HUES64 (cell line): ENCODE results near the gene HSPBP1.

Experiments
- H3K27ac ChIP-seq: 2 replicates; pipeline ENCODE4 v1.7.0; 2013; ENCODE audit warnings: low read depth, low read length, inconsistent platforms
- H3K27me3 ChIP-seq: 2 replicates; pipeline ENCODE4 v1.6.1; 2013; ENCODE audit warnings: mild to moderate bottlenecking, low read length; ENCODE audit not compliant: insufficient read depth
- H3K36me3 ChIP-seq: 2 replicates; pipeline ENCODE4 v1.6.1; 2013; ENCODE audit warnings: mild to moderate bottlenecking, low read length; ENCODE audit not compliant: insufficient read depth
- H3K4me1 ChIP-seq: 2 replicates; pipeline ENCODE4 v1.6.1; 2013; ENCODE audit warnings: mild to moderate bottlenecking, low read length, moderate library complexity; ENCODE audit not compliant: insufficient read depth
- H3K4me3 ChIP-seq: 2 replicates; pipeline ENCODE4 v1.5.1; 2013; ENCODE audit warnings: mild to moderate bottlenecking, low read length, moderate library complexity
- H3K9ac ChIP-seq: 2 replicates; pipeline ENCODE4 v1.6.1; 2013; ENCODE audit warnings: mild to moderate bottlenecking, low read depth, low read length
- H3K9me3 ChIP-seq: 2 replicates; pipeline ENCODE4 v1.6.1; 2013; ENCODE audit warnings: low read depth, low read length; ENCODE audit not compliant: insufficient read depth
- WGBS: fragments of 150-250, 120-280 bp; methylation state at CpG from one replicate; pipeline ENCODE4 v1.1.7; 2013; ENCODE audit warnings: missing lambda C conversion rate; 5-methylcytosine and 5-hydroxymethylcytosine counted together

HSPBP1 gene

DNA sequence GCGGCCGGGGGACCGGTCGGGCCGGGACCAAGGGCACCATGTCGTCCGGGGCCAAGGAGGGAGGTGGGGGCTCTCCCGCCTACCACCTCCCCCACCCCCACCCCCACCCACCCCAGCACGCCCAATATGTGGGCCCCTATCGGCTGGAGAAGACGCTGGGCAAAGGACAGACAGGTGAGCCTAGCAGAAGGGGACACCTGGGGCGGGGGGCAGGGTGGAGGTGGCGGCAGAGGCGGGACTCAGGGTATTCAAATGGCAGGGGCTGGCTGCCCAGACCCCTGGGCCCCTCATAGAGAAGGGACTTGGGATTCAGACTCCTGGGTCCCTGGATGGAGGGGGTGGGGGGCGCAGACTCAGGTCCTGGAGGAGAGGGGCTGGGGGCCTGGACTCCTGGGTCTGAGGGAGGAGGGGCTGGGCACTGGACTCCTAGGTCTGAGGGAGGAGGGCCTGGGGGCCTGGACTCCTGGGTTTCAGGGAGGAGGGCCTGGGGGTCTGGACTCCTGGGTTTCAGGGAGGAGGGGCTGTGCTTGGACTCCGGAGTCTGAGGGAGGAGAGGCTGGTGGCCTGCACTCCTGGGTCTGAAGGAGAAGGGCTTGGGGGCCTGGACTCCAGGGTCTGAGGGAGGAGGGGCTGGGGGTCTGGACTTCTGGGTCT lies 4.6 kb upstream of the HSPBP1 start:
- Histone ChIP-seq H3K36me3 (peaks cover 18% of the 10 kb centered on the region), H3K27ac (peak overlapping the region; percentile 67; the same call in 1 of the 2 replicates), H3K9me3 (no peaks in the 10 kb centered on the region), H3K4me3 (peak overlapping the region; percentile 50), H3K9ac (0 out of 2 replicates have a peak overlapping the region, but pooled peaks have one; percentile 44), H3K27me3 (no peaks in the 10 kb centered on the region), H3K4me1 (no peaks in the 10 kb centered on the region)
- WGBS = 9% methylated on average over 11 of the region's 16 CpGs

DNA sequence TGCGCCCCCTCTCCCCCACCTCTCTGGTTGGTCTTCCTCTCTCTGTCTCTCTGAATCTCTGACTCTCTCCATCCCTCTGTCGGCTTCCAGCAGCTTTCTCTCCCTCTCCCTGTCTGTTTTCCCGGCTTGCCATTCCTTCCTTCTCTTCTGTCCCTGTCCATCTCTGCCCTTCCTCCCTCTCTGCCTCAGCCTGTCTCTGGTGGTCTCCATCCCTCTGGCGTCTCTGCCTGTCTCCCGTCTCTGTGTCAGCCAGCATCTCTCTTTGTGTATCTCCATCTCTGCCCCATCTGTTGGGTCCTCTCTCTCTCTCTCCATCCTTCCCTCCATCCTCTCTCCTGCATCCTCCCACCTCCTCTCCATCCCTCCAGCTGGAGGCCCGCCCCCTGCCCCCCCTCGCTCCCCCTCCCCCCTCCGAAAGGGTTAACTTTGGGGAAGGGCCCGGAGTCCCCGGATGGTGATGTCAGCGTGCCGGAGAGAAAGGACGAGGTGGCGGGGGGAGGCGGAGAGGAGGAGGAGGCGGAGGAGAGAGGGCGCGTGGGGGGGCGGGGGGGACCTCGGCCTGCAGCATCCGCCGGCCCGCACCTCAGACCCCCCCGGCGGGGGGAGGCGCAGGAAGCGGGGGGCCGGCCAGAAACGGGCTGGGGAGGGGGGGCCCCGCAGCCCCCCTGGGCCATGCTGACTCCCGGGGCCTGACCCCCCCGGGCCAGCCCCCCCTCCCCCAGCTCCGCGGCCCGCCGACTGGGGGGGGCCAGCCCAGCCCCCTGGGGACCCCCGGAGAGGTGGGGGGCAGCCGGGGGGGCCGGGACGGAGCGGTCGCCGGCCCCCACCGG lies 3.9 kb upstream of the HSPBP1 start, which contains the start of gene BRSK1:
Gene BRSK1, plus strand, starts transcription at position 450 of the 830 bp plus-strand sequence. CDS start 446 bp downstream, outside the sequence.
- Histone ChIP-seq H3K4me3 (peak within 1 kb of the TSS; percentile 50), H3K36me3 (peaks cover 11% of the 10 kb centered on the region), H3K27ac (peak within 1 kb of the TSS; percentile 67; the same call in 1 of the 2 replicates), H3K27me3 (no peaks in the 10 kb centered on the region), H3K9ac (0 out of 2 replicates have a peak within 1 kb of the TSS, but pooled peaks have one; percentile 44), H3K4me1 (peaks cover 3% of the 10 kb centered on the region; the same call in 1 of the 2 replicates), H3K9me3 (no peaks in the 10 kb centered on the region)
- WGBS = 11% methylated on average over 22 of the region's 44 CpGs

DNA sequence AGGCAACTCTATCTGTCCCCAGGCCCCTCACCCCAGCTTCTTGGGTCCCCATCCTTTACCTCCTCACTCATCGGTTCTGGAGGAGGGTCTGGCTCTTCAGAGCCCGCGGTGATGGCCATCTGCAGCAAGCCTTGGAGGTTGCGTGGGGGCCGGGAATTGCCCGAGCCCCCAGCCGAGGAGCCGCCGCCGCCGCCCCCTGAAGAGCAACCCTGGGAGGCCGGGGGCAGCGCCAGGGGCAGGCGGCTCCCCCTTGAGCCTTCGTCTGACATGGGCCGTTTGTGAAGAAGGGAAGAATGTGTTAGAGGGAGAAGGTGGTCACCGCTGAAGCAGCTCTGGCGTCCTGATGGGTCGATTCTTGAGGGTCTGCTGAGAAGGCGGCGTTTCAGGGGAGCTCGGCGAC lies 570 bp downstream of the HSPBP1 start:
- H3K9me3 ChIP-seq = no peaks in the 10 kb centered on the region
- H3K4me1 ChIP-seq = peaks cover 3% of the 10 kb centered on the region; the same call in 1 of the 2 replicates
- H3K9ac ChIP-seq = peak overlapping the region; percentile 88
- 3% methylated on average over 23 of the region's 23 CpGs for WGBS
- peaks cover 15% of the 10 kb centered on the region for H3K36me3 ChIP-seq
- no peaks in the 10 kb centered on the region for H3K27me3 ChIP-seq
- peak overlapping the region; percentile 87 for H3K27ac ChIP-seq
- H3K4me3 ChIP-seq = peak overlapping the region; percentile 97

DNA sequence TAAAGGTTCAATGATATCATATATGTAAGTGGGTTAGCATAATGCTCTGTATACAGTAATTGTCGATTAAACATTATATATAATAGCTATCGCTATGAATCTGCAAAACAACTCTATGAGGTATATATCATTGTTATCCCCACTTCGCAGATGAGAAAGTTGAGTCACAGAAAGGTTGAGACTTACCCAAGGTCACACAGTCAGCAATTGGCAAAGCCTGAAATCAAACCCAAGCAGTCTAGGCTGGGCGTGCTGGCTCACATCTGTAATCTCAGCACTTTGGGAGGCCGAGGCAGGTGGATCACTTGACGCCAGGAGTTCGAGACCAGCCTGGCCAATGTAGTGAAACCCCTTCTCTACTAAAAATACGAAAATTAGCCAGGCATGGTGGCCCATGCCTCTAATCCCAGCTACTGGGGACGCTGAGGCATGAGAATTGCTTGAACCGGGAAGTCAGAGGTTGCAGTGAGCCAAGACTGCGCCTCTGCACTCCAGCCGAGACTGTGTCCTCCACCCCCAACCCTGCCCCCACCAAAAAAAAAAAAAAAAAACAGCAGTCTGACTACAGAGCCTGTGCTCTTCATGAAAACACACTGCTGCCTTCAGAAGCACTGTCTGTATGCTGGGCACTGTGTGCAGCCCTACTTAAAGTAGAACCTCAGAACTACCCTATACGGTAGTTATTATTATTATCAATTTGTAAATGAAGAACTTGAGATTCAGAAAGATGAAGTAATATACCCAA lies 1.3 kb downstream of the HSPBP1 start:
- peak overlapping the region; percentile 97 for H3K4me3 ChIP-seq
- 0 out of 2 replicates have a peak overlapping the region, but pooled peaks have one; percentile 88 for H3K9ac ChIP-seq
- peaks cover 3% of the 10 kb centered on the region; the same call in 1 of the 2 replicates for H3K4me1 ChIP-seq

DNA sequence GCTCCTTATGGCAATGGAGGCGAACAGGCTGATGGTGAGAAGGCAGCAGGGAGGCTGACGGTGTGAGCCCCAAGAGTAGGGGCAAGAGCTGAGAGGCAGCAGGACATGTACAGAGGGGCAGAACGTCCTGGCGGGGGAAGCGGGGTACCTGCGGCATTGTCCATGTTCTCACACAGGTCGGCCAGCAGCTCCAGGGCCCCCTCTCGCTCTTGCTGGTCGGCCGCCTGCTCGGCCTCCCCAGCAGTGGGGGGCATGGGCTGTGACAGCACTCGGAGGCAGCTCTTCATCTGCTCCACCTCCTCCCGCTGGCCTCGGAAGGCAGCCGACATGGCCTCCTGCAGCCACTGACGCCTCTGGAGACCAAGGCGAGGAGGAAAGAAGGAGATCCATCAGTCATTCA lies 2.4 kb downstream of the HSPBP1 start:
- 92% methylated on average over 17 of the region's 17 CpGs for WGBS
- no peak overlapping the region for H3K9ac ChIP-seq
- H3K4me3 ChIP-seq = no peak overlapping the region
- H3K27ac ChIP-seq = no peak overlapping the region
- H3K9me3 ChIP-seq = no peaks in the 10 kb centered on the region
- peaks cover 3% of the 10 kb centered on the region; the same call in 1 of the 2 replicates for H3K4me1 ChIP-seq
- peaks cover 23% of the 10 kb centered on the region for H3K36me3 ChIP-seq
- H3K27me3 ChIP-seq = no peaks in the 10 kb centered on the region

More for the DNA sequence above, 1.3 kb downstream of the HSPBP1 start:
- WGBS = 94% methylated on average over 11 of the region's 13 CpGs
- Histone ChIP-seq H3K36me3 (peaks cover 19% of the 10 kb centered on the region), H3K9me3 (no peaks in the 10 kb centered on the region), H3K27me3 (no peaks in the 10 kb centered on the region), H3K27ac (no peak overlapping the region)

DNA sequence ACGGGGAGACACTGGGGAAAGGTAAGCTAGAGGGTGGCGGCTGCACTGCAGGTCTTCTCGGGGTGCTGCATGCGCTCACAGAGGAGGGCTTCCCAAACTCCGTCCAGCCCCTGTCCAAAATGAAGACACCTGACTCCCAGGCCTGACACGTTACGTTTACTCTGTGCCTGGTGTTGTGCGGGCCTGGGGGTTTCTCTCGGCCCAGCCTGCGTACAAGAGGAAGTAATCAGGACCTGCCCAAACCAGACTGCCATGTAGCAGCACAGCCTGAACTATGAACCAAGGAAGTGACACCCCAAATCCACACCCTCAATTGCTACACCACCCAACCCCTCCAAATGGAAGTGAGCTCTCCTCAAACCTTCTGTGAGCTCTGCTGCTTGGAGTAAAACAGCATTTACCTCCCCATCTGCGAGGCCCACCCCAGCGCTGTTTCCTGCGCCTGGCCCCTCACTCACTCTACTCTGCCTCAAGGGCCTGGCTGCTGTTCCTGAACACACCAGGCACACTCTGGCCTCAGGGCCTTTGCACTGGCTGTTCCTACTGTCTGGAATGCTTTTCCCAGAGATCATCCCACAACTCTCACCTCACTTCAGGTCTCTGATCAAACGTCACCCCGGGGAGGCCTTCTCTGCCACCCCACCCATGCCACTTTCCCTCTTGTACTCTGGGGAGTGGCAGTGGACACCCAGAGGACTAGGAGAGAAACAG lies 3.0 kb downstream of the HSPBP1 start:
- no peak overlapping the region for H3K27ac ChIP-seq
- H3K4me1 ChIP-seq = peaks cover 3% of the 10 kb centered on the region; the same call in 1 of the 2 replicates
- no peak overlapping the region for H3K9ac ChIP-seq
- no peaks in the 10 kb centered on the region for H3K27me3 ChIP-seq
- WGBS = 93% methylated on average over 15 of the region's 15 CpGs
- H3K4me3 ChIP-seq = no peak overlapping the region
- H3K36me3 ChIP-seq = peaks cover 28% of the 10 kb centered on the region
- H3K9me3 ChIP-seq = no peaks in the 10 kb centered on the region

DNA sequence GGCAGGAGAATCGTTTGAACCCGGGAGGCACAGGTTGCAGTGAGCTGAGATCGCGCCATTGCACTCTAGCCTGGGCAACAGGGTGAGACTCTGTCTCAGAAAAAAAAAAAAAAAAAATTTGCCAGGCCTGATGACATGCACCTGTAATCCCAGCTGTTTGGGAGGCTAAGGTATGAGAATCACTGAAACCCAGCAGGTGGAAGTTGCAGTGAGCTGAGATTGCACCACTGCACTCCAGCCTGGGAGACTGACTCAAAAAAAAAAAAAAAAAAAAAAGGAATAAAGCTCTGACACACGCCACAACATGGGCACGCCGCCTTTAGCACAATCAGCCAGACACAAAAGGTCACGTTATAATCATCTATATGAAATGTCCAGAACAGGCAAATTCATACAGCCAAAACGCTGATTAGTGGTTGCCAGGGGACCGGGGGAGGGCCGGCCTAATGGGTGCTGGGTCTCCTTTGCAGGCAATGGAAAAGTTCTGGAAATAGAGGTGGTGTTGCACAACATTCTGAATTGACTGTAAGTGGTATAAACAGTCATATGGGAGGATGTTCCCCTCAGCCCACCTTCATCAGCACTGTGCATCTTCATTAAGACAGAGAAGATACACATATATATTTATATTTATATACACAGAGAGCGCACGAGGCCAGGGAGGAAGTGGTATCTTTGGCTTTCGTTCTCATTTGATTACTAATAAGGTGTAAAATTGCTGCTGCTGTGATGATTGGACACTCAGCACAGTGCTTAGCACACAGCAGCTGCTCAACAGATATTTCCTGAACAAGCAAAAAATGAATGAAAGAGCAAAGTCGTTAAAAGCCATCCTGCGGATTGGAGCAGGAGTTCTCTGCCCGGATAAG lies 3.8 kb downstream of the HSPBP1 start:
- Histone ChIP-seq H3K36me3 (peaks cover 28% of the 10 kb centered on the region), H3K27me3 (no peaks in the 10 kb centered on the region), H3K9me3 (no peaks in the 10 kb centered on the region), H3K27ac (no peak overlapping the region), H3K4me3 (no peak overlapping the region), H3K4me1 (peaks cover 3% of the 10 kb centered on the region; the same call in 1 of the 2 replicates), H3K9ac (no peak overlapping the region)
- WGBS = 96% methylated on average over 17 of the region's 17 CpGs

DNA sequence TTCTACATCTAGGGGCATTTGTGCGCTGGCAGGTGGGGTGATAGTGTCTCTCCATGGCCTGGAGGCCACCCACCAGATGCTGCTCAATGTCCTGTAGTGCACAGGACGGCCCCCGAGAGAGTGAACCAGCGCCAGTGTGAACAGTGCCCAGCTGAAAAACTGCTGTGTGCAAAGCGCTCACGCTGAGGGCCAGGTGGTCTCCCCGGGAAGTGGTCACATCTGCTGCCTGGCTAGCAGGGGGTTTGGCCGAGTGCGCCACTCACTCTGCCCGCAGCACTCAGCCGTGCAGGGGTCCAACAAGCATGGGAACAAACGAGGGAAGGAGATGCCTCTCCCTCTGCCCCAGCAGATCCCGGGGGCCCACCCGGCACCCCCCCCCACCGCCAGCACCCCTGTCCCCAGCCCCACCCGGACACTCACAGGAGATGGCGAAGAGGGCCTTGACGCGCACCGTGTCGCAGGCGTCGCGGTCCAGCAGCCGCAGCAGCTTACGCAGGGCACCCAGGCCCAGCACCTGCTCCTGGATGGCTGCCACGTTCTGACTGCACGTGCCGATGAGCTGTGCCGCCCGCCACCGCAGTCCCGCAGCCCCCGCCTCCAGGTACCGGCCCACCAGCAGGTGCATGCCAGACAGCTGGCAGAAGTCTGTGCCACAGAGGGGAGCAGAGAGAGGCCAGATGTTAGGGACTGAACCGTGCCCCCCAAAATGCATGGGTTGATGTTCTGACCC lies 5.8 kb downstream of the HSPBP1 start:
- Histone ChIP-seq H3K36me3 (peaks cover 28% of the 10 kb centered on the region), H3K9ac (no peak overlapping the region), H3K4me1 (peaks cover 3% of the 10 kb centered on the region; the same call in 1 of the 2 replicates), H3K4me3 (no peak overlapping the region), H3K27ac (no peak overlapping the region), H3K9me3 (no peaks in the 10 kb centered on the region), H3K27me3 (no peaks in the 10 kb centered on the region)
- WGBS = 98% methylated on average over 35 of the region's 36 CpGs

DNA sequence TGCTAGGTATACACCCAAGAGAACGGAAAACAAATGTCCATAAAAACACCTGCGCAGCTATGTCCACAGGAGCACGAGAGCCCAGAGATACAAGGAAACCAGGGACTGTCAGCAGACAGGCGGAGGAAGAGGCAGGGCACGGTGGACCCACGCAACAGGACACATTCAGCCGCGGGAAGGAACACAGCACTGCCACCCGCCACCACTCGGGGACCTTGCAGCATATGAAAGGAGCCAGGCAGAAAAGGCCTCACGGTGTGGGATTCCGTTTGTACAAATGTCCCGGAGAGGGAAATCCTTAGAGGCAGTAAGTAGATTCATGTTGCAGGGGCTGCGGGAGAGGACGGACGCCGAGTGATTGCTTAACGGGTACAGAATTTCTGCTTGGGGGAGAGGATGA lies 7.8 kb downstream of the HSPBP1 start:
- 92% methylated on average over 18 of the region's 18 CpGs for WGBS
- H3K27ac ChIP-seq = no peak overlapping the region
- no peak overlapping the region for H3K9ac ChIP-seq
- peaks cover 24% of the 10 kb centered on the region for H3K36me3 ChIP-seq
- H3K4me3 ChIP-seq = no peak overlapping the region
- H3K4me1 ChIP-seq = no peaks in the 10 kb centered on the region
- no peaks in the 10 kb centered on the region for H3K9me3 ChIP-seq
- H3K27me3 ChIP-seq = no peaks in the 10 kb centered on the region
